Adipocyte (in vitro differentiated cells): ENCODE results near the gene MLF2.

Experiments
- DNase-seq: peaks from one replicate; pipeline ENCODE4 v3.0.0-alpha.2; 2015; ENCODE audit warnings: low read depth
- H3K27me3 ChIP-seq: replicated peaks from 2 replicates; pipeline ENCODE4 v1.7.0; 2013; ENCODE audit warnings: mild to moderate bottlenecking, low read length, moderate library complexity; ENCODE audit not compliant: control insufficient read depth, insufficient read depth
- H3K36me3 ChIP-seq: 2 replicates; pipeline ENCODE4 v1.7.0; 2013; ENCODE audit warnings: low read length, mild to moderate bottlenecking, moderate library complexity; ENCODE audit not compliant: control insufficient read depth, insufficient read depth, severe bottlenecking
- H3K4me1 ChIP-seq: 2 replicates; pipeline ENCODE4 v1.7.0; 2013; ENCODE audit warnings: mild to moderate bottlenecking, low read length, moderate library complexity; ENCODE audit not compliant: control insufficient read depth, insufficient read depth
- H3K4me3 ChIP-seq: 2 replicates; pipeline ENCODE4 v1.7.0; 2013; ENCODE audit warnings: mild to moderate bottlenecking, low read length, moderate library complexity
- H3K9ac ChIP-seq: 2 replicates; pipeline ENCODE4 v1.7.0; 2013; ENCODE audit warnings: mild to moderate bottlenecking, low read length, moderate library complexity
- H3K9me3 ChIP-seq: 2 replicates; pipeline ENCODE4 v1.7.0; 2013; ENCODE audit warnings: mild to moderate bottlenecking, low read length, moderate library complexity; ENCODE audit not compliant: control insufficient read depth

MLF2 gene

DNA sequence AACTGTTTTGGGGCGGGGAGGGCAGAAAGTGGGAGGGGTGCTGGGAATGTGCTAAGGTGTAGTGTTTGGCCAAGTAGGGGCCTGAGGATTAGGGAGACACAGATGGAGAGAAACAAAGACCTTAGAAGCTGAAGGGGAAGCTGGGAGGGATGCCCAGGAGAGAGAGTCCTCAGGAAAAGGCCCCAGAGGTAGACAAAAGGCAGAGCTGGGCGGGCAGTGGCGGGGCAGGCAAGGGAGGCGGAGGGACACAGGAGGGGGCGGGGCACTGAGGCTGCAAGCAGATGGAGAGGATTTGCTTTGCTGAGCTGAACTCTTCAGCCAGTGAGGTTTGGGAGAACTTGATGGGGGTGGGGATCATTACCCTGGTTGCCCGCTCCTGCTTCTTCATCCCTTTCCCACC is 16.0 kb upstream of the MLF2 start:
- Histone ChIP-seq H3K4me3 (peak overlapping the region; percentile 90), H3K27me3 (no peaks in the 10 kb centered on the region), H3K9ac (no peak overlapping the region), H3K36me3 (peaks cover 18% of the 10 kb centered on the region), H3K9me3 (no peaks in the 10 kb centered on the region), H3K4me1 (peaks cover 27% of the 10 kb centered on the region)
- peak; percentile 73 for DNase-seq

DNA sequence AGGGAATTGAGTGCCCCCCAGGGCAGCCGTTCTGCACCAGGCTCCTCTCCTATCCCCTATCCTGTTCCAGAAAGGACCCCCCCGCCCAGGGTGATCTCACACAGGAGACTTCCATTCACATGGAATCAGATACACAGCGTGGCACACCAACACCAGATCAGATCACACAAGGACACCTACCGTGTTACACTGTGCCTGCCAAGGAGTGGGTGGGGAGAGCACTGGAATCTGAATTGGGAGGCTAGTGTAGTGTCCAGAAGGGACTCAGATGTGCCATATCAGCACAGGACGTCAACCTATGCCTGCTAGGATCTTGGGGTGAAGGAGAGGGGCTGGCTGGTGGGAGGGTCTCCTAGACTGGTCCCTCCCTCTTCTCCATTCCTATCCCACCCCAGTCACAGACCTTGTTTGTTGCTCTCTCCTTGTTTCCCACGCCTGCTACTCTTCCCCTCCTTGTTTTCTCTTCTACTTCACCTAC is 15.5 kb upstream of the MLF2 start:
- DNase-seq: peak; percentile 47
- no peaks in the 10 kb centered on the region for H3K9me3 ChIP-seq
- H3K36me3 ChIP-seq: peaks cover 18% of the 10 kb centered on the region
- peak overlapping the region; percentile 90 for H3K4me3 ChIP-seq
- no peaks in the 10 kb centered on the region for H3K27me3 ChIP-seq
- peak overlapping the region; percentile 92 for H3K9ac ChIP-seq
- peaks cover 32% of the 10 kb centered on the region for H3K4me1 ChIP-seq

DNA sequence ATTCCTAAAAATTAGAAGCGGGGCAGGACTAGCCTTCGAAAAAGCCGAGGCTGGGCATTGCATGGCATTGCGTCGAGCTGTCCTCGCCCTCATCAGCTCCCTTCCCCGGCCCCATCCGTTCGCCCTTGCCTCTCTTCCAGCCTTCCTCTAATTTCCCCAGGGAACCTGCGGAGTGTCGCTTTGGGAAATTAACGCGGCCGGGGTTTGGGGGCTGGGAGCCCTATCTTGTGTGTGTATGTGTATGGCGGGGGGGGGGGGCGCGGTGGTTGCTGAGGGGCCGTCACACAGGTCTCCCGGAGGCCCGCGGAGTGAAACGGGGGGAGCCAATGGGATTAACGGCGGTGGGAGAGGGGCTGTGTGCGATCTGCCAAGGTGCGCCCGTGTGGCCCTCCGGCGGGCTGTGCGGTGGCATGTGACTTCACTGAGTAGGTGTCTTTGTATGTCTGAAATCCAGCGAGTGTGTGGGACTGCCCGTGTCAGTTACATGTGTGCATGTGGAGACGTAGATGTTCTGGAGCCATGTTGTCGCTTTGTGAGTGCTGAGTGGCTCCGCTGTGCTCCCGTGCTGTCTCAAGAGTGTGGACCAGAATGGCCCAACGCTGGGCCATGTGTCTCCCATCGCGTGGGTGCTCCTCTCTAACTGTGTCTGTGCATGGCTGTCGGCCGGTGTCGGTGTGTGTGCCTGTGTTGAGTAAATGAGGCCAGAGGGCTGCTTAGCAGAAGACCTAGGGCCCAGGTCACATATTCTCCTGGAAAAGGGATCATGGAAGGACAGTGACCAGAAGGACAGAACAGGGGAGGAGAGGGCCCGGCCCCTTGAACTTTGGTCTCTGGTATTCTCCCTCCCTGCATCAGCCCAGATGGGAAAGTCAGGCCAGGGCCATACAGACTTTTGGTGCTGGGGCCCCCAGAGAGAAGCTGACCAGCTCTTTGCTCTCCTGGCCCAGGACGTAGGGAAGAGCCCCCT is 14.7 kb upstream of the MLF2 start:
- H3K36me3 ChIP-seq: peaks cover 18% of the 10 kb centered on the region
- H3K9me3 ChIP-seq: no peaks in the 10 kb centered on the region
- H3K27me3 ChIP-seq: no peaks in the 10 kb centered on the region
- DNase-seq: peak; percentile 77
- peak overlapping the region; percentile 92 for H3K9ac ChIP-seq
- peaks cover 32% of the 10 kb centered on the region for H3K4me1 ChIP-seq
- H3K4me3 ChIP-seq: peak overlapping the region; percentile 90

DNA sequence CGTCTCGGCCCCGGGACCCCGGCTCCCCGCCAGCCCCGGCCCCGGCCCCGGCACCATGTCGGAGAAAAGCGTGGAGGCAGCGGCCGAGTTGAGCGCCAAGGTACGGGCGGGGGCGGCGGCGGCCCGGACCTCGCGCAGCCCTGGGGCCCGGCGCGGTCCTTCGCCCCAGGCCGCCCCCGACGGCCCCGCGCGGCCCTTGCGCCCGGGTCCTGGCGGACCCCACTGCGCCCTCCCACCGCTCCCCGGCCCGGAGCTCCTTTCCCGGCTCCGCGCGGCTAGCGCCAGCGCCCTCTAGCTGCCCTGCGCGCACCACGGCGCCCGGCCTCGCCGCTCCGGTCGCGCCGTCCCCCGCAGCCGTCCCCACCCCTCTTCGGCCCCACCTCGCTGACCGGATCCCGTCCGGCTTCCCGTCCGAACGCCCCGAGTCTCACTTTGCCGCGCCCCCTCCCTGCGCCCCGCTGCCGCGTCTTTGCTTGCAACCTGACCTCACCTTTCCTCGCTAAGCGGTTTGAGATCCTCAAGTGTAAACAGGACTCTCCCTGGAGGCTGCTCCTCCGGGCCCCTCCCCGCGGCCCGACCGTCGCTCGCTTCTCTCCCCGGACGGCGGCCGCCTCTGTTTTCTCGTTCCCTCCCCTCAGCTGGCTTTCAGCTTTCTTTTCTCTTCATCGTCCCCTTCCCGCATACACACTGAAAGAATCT is 13.9 kb upstream of the MLF2 start:
- DNase-seq: peak; percentile 95
- H3K9ac ChIP-seq: peak overlapping the region; percentile 92
- H3K27me3 ChIP-seq: no peaks in the 10 kb centered on the region
- H3K4me3 ChIP-seq: peak overlapping the region; percentile 90
- peaks cover 18% of the 10 kb centered on the region for H3K36me3 ChIP-seq
- peaks cover 32% of the 10 kb centered on the region for H3K4me1 ChIP-seq
- H3K9me3 ChIP-seq: no peaks in the 10 kb centered on the region

DNA sequence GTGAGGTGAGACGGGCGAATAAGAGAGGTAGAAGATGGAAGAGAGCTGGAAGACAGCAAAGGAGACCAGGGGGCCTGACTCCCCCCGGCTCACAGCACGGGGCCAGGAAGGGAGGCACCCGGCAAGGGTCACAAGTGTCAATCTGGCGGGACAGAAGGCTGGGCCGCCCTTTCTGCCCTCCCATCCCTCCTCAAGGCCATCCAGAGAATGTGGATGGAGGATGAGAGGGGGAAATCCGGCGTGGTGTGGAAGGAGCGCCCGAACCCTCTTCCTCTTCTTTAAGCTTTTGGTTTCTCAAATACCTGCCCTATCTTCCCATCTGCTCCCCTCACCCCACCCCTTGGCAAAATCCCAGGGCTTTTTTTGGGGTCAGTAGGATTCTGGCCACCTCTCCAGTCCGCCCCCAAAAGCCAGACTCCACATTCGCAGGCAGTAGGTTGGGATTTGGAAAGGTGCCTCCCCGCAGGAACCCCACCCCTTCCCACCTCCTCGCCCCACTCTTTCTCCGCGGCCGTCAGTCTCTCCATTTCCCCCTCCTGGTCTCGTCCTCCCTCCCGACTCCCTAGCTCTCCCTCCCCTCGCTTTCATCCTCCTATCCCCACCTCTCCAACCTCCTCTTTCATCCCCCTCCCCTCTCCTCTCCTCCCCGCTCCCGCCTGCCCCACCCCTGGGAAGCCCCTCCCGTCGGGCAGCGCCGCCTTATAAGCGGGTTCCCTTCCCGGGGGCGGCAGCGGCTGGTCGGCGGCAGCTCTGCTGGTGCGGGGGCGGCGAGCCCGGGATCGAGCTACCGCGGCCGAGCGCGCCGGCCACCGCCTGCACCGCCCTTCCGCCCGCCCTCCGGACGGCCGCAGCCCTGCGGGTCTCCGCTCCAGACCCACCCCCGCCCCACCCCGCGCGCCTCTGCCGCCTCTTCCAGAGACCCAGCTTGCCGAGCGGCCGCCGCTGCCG is 13.0 kb upstream of the MLF2 start, which contains the start of gene PTMS:
TSS of gene PTMS (plus strand) at position 730 of the 948 bp plus-strand sequence. CDS start 343 bp downstream, outside the sequence.
- Histone ChIP-seq H3K4me3 (peak within 1 kb of the TSS; percentile 90), H3K9ac (peak within 1 kb of the TSS; percentile 92), H3K4me1 (peaks cover 32% of the 10 kb centered on the region), H3K27me3 (no peaks in the 10 kb centered on the region), H3K9me3 (no peaks in the 10 kb centered on the region), H3K36me3 (peaks cover 11% of the 10 kb centered on the region)
- DNase-seq: peak; percentile 90

DNA sequence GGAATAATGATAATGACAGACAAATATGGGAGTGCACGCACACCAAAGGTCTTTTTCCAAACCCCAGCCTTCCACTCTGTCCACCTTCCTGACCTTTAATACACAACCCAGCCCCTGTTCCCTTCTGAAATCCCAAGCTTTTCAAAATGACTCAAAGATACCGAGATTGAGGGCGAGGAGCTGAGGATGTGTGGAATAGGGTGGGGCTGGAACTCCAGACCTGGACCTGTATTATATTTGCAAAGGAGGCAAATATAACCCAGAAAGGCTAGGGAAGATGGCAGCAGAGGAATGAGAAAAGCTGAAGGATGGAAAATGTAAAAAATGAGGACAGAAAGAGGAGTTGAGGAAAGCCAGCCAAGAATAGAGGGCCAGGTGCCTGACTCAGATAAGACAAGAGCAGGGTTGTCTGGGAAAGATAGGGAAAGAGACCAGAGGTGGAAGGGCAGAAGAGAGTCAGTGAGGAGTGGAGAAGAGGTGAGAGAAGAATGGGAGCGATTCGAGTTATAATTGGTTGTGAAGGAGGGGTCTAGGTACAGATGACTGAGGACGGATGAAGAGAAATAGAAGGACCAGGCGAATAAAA is 12.2 kb upstream of the MLF2 start:
- H3K27me3 ChIP-seq: no peaks in the 10 kb centered on the region
- H3K9ac ChIP-seq: no peak overlapping the region
- DNase-seq: peak; percentile 34
- peaks cover 32% of the 10 kb centered on the region for H3K4me1 ChIP-seq
- H3K36me3 ChIP-seq: peaks cover 6% of the 10 kb centered on the region
- H3K4me3 ChIP-seq: peak overlapping the region; percentile 90
- H3K9me3 ChIP-seq: no peaks in the 10 kb centered on the region

DNA sequence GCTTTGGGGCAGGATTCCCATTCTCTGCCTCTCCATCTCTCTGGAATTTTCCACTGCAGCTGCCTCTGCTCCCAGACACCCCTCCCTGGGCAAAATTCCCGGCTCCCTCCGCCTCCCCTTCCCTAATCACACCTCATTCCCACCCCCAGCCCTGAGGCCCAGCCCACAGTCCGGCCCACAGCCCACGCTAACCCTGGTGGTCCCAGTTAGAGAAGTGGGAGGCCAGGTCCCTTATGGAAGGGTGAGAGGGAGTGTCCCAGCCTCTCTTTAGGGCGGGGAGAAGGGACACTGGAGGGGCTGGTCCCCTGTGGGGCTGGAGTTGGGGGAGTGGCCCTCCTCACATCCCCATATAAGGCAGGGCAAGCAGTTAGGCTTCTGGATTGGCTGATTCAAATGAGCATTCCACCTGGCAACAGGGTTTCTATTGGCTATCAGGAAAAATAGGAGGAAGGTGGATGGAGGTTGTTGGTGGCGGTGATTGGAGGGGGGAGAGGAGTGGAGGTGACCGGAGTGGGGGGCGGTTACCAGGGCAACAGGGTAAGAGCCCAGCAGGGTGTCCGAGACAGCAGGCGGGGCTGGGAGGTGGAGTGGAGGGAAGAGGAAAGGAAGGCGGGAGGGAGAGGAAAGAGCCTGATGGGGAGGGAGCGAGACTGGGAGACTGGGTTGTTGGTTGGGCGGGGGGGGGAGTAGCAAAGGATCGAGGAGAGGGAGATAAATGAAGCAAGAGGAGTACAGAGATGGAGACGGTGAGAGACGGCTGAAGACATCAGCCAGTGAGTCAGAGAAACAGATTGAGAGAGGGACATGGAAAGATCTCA is 11.3 kb upstream of the MLF2 start:
- peak overlapping the region; percentile 70 for H3K9ac ChIP-seq
- H3K9me3 ChIP-seq: no peaks in the 10 kb centered on the region
- H3K27me3 ChIP-seq: no peaks in the 10 kb centered on the region
- H3K36me3 ChIP-seq: no peaks in the 10 kb centered on the region
- peak; percentile 97 for DNase-seq
- H3K4me1 ChIP-seq: peaks cover 32% of the 10 kb centered on the region
- H3K4me3 ChIP-seq: peak overlapping the region; percentile 65

DNA sequence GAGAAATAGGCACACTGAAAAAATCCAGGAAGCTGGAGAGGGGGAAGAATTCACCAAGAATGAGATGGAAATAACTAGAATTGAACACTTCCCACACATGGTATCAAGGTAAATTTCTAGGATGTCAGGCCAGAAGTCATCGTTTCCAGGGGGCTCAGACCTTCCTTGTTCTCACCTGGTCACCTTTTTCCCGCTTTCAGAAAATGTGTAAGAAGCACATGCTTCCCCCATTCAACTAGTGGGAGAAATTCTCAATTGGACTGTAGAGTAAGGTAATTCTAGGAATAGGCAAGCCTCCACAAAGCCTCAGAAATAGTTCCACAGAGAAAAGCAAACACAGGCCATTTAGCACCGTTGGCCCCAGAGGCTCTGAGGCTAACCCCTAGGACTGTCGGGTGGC is 10.4 kb upstream of the MLF2 start:
- no peaks in the 10 kb centered on the region for H3K27me3 ChIP-seq
- peak overlapping the region; percentile 70 for H3K9ac ChIP-seq
- peak overlapping the region; percentile 65 for H3K4me3 ChIP-seq
- peaks cover 29% of the 10 kb centered on the region for H3K4me1 ChIP-seq
- H3K36me3 ChIP-seq: no peaks in the 10 kb centered on the region
- no peak for DNase-seq
- no peaks in the 10 kb centered on the region for H3K9me3 ChIP-seq

DNA sequence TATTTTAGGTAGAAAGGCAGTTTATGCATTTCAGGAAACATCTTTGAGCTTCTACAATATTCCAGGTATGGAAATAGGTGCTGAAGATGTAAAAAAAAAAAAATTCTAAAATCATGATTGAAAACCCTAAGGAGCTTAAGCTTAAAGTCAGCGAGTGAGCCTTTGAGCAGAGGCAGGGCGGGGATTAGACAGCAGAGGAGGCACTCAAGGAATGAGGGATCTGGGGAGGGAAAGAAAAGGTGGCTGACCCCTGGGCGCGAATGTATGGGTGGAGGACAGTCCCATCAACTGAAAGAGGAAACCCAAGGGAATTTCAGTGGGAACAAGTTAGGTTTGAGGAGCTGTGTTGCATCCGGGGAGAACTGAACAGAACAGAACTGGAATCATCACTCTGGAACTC is 6.8 kb upstream of the MLF2 start:
- H3K9ac ChIP-seq: no peak overlapping the region
- no peak overlapping the region for H3K4me3 ChIP-seq
- no peak for DNase-seq
- H3K27me3 ChIP-seq: no peaks in the 10 kb centered on the region
- no peaks in the 10 kb centered on the region for H3K36me3 ChIP-seq
- peaks cover 10% of the 10 kb centered on the region for H3K4me1 ChIP-seq
- no peaks in the 10 kb centered on the region for H3K9me3 ChIP-seq
